Stimulated activated CD8-positive, alpha-beta memory T cell treated with anti-CD3 and anti-CD28 coated beads, Interleukin-7, amount 100 ng/mL, for 4 hours (primary cell): ENCODE results near the gene CARD11.
A peak's percentile ranks its signal among the peaks of the same experiment; 100 is the strongest.

Experiments used
- DNase-seq, 2 donors: peaks; one replicate each; pipeline ENCODE4 v3.0.0-alpha.2; 2020; ENCODE audit warnings: low read depth in 2 of 2

Gene CARD11

GRCh38 chr7:2906197-2906931 is 137.3 kb downstream of the CARD11 start:
- no peak for DNase-seq

DNA sequence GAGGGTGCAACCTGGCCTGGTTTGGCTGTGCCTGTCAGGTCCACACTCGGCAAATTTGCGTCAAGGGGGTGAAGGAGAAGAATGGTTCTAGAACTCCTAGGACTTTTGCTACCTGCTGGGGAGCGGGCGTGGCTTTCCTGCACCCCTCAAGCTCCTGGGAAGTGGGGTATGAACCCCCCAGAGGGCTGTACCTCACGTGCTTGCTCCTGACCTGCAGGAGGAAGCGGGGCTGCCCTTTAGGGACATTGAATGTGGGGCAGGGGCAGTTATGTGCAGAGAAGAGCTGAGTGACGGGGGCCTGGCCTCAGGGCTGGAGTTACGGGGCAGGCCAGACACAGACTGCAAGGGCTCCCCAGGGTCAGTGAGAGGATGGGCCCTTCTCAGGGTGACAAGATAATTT is 138.2 kb downstream of the CARD11 start:
- DNase-seq: no peak

DNA sequence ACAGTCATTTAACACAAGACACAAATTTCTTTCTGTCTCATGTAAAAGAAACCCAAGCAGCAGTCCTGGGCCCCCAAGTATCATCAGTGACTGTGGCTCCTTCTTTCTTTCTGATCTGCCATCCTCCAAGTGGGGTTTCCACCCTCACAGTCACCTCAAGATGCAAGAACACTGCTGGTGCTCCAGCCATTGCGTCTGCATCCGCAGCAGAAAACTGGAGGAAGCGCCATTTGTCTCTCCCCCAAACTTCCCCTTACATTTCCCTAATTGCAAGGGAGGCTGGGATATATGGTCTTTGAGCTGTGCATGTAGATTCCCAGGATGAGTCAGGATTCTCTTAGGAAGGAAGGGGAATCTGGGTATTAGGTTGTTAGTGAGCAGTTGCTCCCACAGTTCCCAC is 138.6 kb downstream of the CARD11 start:
- no peak for DNase-seq

GRCh38 chr7:2904202-2904601 is 139.5 kb downstream of the CARD11 start:
- DNase-seq: no peak

- DNase-seq: no peak
These were observed 139.9 kb downstream of the CARD11 start for GRCh38 chr7:2903682-2904162.

DNA sequence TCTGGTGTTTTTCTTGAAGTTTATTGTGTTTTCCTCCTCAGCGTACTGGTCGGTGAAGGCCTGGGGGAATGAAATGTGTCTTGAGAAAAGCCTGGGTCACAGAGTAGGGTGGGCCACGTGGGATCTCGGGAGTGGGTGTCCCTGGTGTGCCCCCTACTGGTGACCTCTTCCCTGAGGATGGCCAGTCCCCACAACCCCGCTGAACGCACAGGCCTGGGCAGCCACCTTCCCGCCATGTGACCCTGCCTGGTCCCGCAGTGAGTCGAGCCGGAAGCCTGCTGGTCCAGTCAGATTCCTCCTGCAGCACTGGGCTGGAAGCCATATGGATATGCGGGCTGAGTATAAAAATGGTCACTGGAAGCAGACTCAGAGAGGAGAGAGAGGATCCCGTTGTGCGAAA is 146.6 kb downstream of the CARD11 start:
- DNase-seq: no peak

DNA sequence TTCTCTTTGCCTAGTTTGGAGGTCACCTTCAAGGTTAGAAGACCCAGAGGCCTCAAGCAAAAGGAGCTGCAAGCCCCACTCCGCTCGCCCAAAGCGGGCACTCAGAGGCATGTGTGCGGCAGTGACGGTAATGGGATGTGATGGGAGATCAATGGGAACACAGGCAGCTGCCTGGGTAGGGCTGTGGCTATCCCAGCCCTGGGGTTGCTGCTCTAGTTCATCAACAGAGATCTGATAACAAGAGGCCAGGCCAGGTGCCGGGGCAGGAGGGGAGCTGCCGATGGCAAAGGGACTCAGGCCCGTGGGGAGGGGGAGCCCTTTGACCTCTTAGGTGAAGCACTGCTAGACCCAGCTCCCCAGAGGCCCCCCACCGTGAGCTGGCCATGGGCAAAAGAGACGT is 147.5 kb downstream of the CARD11 start:
- DNase-seq: no peak

GRCh38 chr7:2894118-2894940 is 149.3 kb downstream of the CARD11 start:
- peak; percentile 13 to 45 for DNase-seq

DNA sequence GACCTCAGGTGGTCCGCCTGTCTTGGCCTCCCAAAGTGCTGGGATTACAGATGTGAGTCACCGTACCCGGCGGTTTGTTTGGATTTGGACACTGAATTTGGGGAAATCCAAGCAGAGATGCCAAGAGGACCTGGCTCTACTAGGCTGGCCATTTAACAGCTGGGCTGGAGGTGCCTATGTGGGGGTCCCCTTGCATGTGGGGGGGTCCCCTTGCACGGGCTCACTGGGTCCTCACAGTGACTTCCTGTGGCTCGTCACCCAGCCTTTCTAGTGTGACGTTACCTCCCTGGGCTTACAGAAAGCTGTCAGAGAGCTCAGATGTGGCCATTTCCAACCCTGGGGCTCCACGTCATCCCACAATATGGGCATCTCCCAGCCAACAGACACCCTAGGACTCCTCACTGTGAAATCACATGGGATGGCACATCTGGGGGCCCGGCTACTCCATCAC is 150.2 kb downstream of the CARD11 start:
- no peak for DNase-seq

DNA sequence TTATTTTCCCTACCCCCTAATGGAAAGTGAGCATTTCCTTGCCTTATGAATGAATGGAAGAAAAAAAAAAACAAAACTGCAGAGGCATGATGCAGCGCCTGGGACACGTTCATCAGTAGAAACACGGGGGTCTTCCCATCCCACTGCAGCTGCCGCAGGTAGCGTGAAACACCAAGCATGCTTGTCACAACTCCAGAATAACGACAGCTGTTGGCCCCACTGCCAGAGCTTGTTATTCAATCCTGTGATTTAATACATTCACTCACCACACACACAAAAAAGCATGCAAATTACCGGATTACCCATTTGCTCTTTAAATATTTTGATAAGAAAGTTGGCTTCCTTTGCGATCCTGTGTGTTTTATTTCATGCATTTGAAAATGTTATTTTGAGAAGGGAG is 151.1 kb downstream of the CARD11 start:
- no peak for DNase-seq

DNA sequence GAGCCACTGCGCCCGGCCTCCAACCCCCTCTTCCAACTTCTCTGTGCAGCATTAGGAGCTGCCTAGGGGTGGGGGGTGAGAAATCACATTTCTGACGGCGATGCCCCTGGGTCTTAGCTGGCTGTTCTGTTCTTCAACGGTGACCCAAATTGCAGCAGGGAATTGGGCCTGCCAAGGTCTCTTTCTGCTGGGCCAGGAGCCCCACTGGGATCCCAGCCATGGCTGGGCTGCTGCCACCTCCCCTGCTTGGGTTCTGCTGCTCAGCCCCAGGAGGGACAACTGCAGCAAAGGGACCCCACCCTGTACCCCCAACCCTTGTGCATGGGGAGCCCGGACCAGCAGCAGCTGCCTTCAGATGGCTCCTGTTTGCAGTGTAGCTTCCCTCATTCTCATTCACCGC is 155.9 kb downstream of the CARD11 start:
- no peak for DNase-seq

DNA sequence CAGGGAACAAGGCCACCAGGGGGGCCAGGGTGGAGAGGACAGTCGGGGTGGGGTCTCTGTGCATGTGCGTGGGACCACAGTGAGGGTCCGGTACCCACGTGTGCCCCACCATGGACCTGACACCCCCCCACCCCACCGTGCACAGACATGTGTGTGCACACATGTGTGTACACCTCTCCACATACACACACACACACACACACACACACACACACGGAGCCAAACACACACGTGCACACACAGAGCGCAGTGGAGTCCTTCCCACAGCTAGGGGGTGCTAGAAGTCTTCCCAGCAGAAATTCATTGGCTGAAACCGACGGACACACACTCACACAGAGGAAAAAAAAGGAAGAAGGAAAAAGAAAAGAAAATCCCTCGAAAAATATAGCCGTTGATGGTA is 156.8 kb downstream of the CARD11 start:
- no peak for DNase-seq

- no peak for DNase-seq
These were observed 157.3 kb downstream of the CARD11 start for GRCh38 chr7:2886391-2886790.

- no peak for DNase-seq
These were observed 159.5 kb downstream of the CARD11 start for GRCh38 chr7:2884161-2884560.

GRCh38 chr7:2883101-2883500 is 160.6 kb downstream of the CARD11 start:
- DNase-seq: no peak

- no peak for DNase-seq
These were observed 161.6 kb downstream of the CARD11 start for GRCh38 chr7:2882111-2882510.

- DNase-seq: no peak
These were observed 162.7 kb downstream of the CARD11 start for GRCh38 chr7:2880874-2881533.

DNA sequence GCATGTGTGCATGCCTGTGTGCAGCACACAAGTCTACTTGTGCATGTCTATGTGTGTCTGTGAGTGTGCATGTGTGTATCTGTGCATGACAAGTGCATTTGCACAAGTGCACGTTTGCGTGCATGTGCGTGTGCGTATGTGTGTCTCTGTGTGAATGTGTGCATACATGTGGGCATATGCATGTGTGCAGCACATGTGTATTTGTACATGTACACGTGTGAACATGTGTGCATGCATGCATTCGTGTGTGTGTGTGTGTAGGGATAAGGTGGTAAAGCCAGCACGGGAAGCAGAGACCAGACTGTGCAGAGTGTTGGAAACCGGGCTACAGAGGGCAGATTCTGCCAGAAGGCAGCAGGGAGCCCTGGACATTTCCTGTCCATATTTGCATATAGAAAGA is 163.6 kb downstream of the CARD11 start:
- DNase-seq: no peak

GRCh38 chr7:2879354-2879753 is 164.3 kb downstream of the CARD11 start:
- DNase-seq: no peak

DNA sequence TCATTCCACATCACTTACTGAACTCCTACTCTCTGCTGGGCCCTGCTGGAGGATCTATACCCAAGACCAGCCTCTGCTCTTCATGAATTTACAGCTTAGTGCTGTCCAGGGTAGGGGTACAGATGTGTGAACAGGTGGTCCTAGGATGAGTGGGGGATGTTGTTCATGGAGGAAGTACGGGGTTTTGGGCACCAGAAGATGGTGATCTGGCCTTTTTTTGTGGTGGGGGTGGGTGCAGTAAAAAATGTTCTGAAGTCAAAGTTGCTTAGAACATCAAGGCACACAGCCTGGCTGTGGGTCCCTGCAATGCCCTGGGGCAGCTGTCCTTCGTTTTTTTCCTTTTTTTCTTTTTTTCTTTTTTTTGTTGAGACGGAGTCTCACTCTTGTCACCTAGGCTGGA is 165.4 kb downstream of the CARD11 start:
- no peak for DNase-seq

DNA sequence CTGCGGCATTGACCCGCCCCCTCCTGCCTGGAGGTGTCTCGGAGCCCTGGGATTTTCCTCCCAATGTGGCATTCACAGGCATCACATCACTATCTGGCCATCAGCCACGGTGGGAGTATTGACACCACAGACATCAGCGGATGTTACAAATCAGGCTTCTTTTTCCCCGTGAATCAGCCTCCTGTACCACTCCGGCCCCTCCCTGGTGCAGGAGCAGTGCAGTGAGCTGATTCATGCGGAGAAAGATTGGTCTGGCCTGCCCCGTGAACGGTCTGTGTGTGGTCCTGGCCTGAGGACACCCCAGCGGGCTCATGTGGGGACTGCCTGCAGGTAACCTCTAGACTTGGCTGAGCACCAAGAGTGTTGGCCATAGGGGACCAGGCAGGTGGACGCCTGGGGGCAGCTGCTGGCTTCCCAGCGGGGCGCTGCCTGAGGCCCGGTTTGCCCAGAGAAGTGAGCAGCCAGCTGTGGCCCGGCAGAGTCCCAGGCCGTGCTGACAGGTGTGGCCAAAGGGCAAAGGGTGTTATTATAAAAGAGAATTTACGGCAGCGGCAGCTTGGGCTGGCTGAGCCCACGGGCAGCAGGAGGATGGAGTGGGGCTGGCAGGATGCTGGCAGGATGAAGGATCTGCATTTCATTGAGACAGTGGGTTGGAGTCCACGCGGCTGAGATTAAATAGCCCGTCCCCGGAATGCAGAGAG is 167.5 kb downstream of the CARD11 start:
- no peak for DNase-seq
